Ishikawa (cell line): ENCODE measurements around the gene TCEAL1.

Source experiments
- CEBPB ChIP-seq: IDR thresholded peaks from 2 replicates; pipeline ENCODE4 v1.6.1; 2012
- EP300 ChIP-seq: IDR thresholded peaks from 2 replicates; pipeline ENCODE4 v1.6.1; 2012; ENCODE audit warnings: borderline replicate concordance
- NFIC ChIP-seq: IDR thresholded peaks from 2 replicates; pipeline ENCODE4 v1.6.1; 2012
- RAD21 ChIP-seq: IDR thresholded peaks from 2 replicates; pipeline ENCODE4 v1.6.1; 2012; ENCODE audit warnings: low read depth
- REST ChIP-seq: IDR thresholded peaks from 2 replicates; pipeline ENCODE4 v1.6.1; 2012; ENCODE audit warnings: low read depth, mild to moderate bottlenecking
- TAF1 ChIP-seq: IDR thresholded peaks from 2 replicates; pipeline ENCODE4 v1.6.1; 2012; ENCODE audit warnings: low read depth, mild to moderate bottlenecking
- TEAD4 ChIP-seq: IDR thresholded peaks from 2 replicates; pipeline ENCODE4 v1.6.1; 2012
- ZBTB7A ChIP-seq: IDR thresholded peaks from 2 replicates; pipeline ENCODE4 v1.6.1; 2012; ENCODE audit warnings: low read depth
- TF ChIP-seq, protein P1 (sequence below): IDR thresholded peaks from 2 replicates; pipeline ENCODE4 v1.6.1; 2012

DNA sequence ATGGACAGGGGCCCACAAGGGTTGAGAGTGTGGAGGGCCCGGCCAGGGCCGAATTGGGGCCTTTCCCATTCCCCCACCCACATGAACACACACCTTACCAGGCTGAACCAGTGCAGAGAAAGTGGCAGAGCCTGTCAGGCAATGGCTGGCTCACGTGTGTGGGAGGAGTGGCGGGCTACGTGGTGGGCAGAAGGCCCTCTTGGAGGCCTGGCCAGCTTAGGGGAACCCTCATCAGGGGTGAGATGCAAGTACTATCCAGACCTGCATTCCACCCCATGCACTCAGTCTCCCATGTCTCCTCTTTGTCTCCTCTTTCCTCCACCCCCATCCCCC is 42.5 kb upstream of the TCEAL1 start:
- TF ChIP-seq CEBPB (no peak), TAF1 (no peak), REST (no peak), EP300 (no peak), RAD21 (no peak), NFIC (no peak), ZBTB7A (no peak), TEAD4 (no peak)
- TF ChIP-seq, protein P1, sequence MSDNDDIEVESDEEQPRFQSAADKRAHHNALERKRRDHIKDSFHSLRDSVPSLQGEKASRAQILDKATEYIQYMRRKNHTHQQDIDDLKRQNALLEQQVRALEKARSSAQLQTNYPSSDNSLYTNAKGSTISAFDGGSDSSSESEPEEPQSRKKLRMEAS = no peak
